Aorta (tissue), 5 donors: ENCODE results near the gene SNRNP25. TPM values are rescaled to one million over a fixed set of nuclear protein-coding genes. Genes with fewer than 3 reads are reported as not detected.

Source experiments
- ATAC-seq: fragments of 200-7000 bp; cut with Tn5 transposase; one replicate; pipeline ENCODE4 v1.9.1; 2022; ENCODE audit warnings: moderate library complexity; ENCODE audit not compliant: low FRiP score
- DNase-seq, 2 donors: peaks; one replicate each; pipeline ENCODE4 v3.0.0-alpha.2; 2020
- H3K27ac ChIP-seq, 2 donors: one replicate each; pipeline ENCODE4 v1.5.1; 2013; ENCODE audit warnings: low read length in 2 of 2, mild to moderate bottlenecking in 2 of 2, moderate library complexity in 2 of 2, control low read depth in 1 of 2, inconsistent platforms in 1 of 2, low read depth in 1 of 2
- H3K27me3 ChIP-seq, 2 donors: one replicate each; pipeline ENCODE4 v1.6.1; 2013; ENCODE audit warnings: control low read depth in 1 of 2, low read length in 1 of 2, mild to moderate bottlenecking in 1 of 2, moderate library complexity in 1 of 2; ENCODE audit not compliant: insufficient read depth in 2 of 2, control insufficient read depth in 1 of 2
- H3K36me3 ChIP-seq, 2 donors: one replicate each; pipeline ENCODE4 v1.6.1; 2013; ENCODE audit warnings: control low read depth in 1 of 2, low read length in 1 of 2, mild to moderate bottlenecking in 1 of 2; ENCODE audit not compliant: insufficient read depth in 2 of 2, control insufficient read depth in 1 of 2
- H3K4me1 ChIP-seq, 2 donors: one replicate each; pipeline ENCODE4 v1.6.1; 2013; ENCODE audit warnings: low read length in 2 of 2, control low read depth in 1 of 2, mild to moderate bottlenecking in 1 of 2, moderate library complexity in 1 of 2; ENCODE audit not compliant: insufficient read depth in 2 of 2, control insufficient read depth in 1 of 2
- H3K4me3 ChIP-seq, 2 donors: one replicate each; pipeline ENCODE4 v1.5.1; 2013; ENCODE audit warnings: low read length in 2 of 2, control low read depth in 1 of 2, mild to moderate bottlenecking in 1 of 2
- H3K9me3 ChIP-seq: one replicate; pipeline ENCODE4 v1.6.1; 2013; ENCODE audit warnings: mild to moderate bottlenecking, low read length; ENCODE audit not compliant: control insufficient read depth
- WGBS, 2 donors: extraction: QIAGEN DNeasy Blood & Tissue Kit; methylation state at CpG; one replicate each; pipeline ENCODE4 v1.1.7; 2013; 5-methylcytosine and 5-hydroxymethylcytosine counted together
- intact Hi-C, 2 donors: fragments of 100-400 bp; cut with DNase I; formaldehyde crosslinking; loops; one replicate each; pipeline versions ENCODE4 v1.14.2 to v1.15.0; 2022
- polyA plus RNA-seq, 2 donors: library from polyadenylated mRNA; stranded (reverse); fragments of 200-250 nt; gene quantifications; one replicate each; pipeline ENCODE4 v1.2.3, GENCODE V29; 2013
- total RNA-seq, 2 donors: library from RNA; stranded (reverse); fragmentation: NEBNext Ultra II Directional; extraction: Animal tissue kit (Norgen Biotek cat#: 25700); gene quantifications; one replicate each; pipeline ENCODE4 v1.2.1, GENCODE V29; 2021
- donor health status: healthy with polysubstance abuse.
- donor health status: Bipolar disorder and iron deficiency.
- donor health status: DM: no; HTN: no; CAD: no.
- donor health status: DM: no; HTN: no; CAD: no.
- donor health status: DM: yes; HTN: yes; CAD: no.

Gene SNRNP25
- total and polyA plus RNA-seq, 4 donors = 10.7 to 32.2 (median 14.8) TPM

DNA sequence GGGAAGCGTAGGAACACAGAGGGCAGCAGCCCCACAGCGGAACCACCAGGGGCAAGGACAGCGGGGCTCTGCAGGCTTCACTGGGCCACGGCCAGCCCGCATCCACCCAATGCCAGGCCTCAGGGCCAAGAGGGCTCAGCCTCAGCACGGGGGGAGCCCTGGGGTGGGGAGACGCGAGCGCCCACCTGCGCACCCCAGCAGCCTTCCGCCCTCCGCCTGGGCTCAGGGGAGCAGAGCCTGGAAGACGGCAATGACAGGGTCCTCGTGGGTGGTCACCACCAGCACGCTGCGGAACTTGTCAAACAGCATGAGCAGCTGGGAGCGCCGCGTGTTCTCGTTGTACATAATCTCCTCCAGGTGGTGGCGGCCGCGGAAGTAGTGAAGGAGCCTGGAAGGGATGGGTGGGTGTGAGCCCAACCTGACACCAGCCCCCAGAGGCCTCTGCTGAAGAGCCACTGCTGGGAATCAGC lies 32.9 kb downstream of the SNRNP25 start:
- Histone ChIP-seq H3K4me1 (no peaks in the 10 kb centered on the region), H3K36me3 (peaks cover 0 to 5% of the 10 kb centered on the region in 2 donors), H3K4me3 (no peak overlapping the region), H3K9me3 (no peaks in the 10 kb centered on the region), H3K27ac (no peak overlapping the region), H3K27me3 (no peaks in the 10 kb centered on the region)
- intact Hi-C loops = no loop called here
- 87 to 88% methylated on average over 17 to 23 of the region's 23 CpGs for WGBS, 2 donors
- no peak for ATAC-seq
- DNase-seq = peak in 1 of 2 donors; percentile 57

GRCh38 chr16:88613-89012 lies 35.0 kb downstream of the SNRNP25 start:
- intact Hi-C loops = no loop called here
- Histone ChIP-seq H3K4me1 (no peaks in the 10 kb centered on the region), H3K36me3 (peaks cover 0 to 5% of the 10 kb centered on the region in 2 donors), H3K27ac (no peak overlapping the region), H3K27me3 (no peaks in the 10 kb centered on the region), H3K9me3 (no peaks in the 10 kb centered on the region), H3K4me3 (no peak overlapping the region)
- WGBS, 2 donors = 94% methylated on average over 14 of the region's 14 CpGs
- ATAC-seq (no peak), DNase-seq (no peak)

DNA sequence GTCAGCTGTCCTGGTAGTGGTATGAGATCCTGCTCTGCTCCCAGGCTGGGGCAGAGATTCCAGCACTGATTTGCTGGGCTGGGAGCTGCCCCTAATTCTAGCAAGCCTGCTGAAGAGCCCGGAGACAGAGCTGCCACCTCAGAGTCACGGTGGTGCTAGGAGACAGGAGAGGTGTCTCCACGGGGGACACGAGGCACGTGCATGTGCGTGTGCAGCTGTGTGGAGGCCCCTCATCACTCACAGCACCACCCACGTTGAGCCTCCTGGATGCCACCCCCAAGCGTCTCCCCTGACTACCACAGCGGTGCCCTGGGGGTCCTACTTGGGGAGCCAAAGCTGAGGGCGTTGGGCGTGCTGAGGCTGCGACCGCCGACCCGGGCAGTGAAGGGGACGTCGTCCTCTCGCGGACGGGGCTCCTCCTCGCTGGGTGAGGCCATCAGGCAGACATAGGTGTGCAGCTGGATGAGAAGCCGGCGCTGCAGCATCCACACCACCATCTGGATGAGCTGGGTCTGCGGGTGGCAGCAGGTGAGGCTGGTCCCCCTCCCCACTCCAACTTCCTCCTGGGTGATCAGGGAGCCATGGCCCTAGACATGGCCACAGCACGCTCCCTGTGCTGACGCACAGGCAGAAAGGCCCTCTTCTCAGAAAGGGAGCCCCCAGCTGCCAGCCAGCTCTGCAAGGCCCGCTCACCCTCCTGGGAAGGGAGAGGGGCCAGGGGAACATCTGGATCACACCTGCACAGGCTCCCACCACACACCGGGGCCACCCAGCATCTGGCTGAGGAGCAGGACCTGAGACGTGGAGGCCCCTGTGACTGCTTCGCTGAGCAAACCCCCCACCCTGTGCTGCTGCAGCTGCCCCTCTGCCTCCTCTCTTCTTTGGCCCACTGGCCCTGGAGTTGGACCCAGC lies 36.0 kb downstream of the SNRNP25 start:
- intact Hi-C loops = no loop called here
- no peaks in the 10 kb centered on the region for H3K9me3 ChIP-seq
- no peaks in the 10 kb centered on the region for H3K27me3 ChIP-seq
- peaks cover 0 to 5% of the 10 kb centered on the region in 2 donors for H3K36me3 ChIP-seq
- no peaks in the 10 kb centered on the region for H3K4me1 ChIP-seq
- no peak for DNase-seq
- ATAC-seq = no peak
- H3K27ac ChIP-seq = no peak overlapping the region
- H3K4me3 ChIP-seq = no peak overlapping the region
- WGBS, 2 donors = 90 to 91% methylated on average over 30 of the region's 30 CpGs

DNA sequence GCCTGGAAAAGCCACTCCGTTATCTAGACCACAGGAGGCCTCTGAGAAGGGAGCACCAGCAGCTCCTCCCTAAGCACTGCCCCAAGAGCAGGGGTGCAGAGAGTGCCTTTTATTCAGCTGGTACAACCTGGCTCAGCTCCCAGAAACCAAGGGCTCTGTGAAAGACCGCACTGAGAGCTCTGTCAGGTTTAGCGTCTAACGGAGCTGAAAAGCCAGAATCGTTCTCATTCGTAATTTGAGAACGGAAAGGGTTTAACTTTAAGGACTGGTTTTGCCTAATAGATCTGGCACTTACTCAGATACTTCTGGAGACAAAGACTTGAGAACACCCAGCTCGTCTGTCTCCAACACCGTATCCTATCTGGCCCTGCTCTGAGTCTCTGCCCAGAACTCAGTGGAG lies 37.9 kb downstream of the SNRNP25 start:
- peaks cover 0 to 2% of the 10 kb centered on the region in 2 donors for H3K36me3 ChIP-seq
- H3K27ac ChIP-seq = no peak overlapping the region
- peak; percentile 12 for ATAC-seq
- DNase-seq = no peak
- 3 to 10% methylated on average over 9 of the region's 9 CpGs for WGBS, 2 donors
- no peak overlapping the region for H3K4me3 ChIP-seq
- no peaks in the 10 kb centered on the region for H3K9me3 ChIP-seq
- H3K4me1 ChIP-seq = no peaks in the 10 kb centered on the region
- intact Hi-C loops = no loop called here
- H3K27me3 ChIP-seq = no peaks in the 10 kb centered on the region

GRCh38 chr16:92431-93339 lies 39.1 kb downstream of the SNRNP25 start:
- H3K4me3 ChIP-seq = no peak overlapping the region
- no peaks in the 10 kb centered on the region for H3K4me1 ChIP-seq
- intact Hi-C loops = no loop called here
- WGBS, 2 donors = 76 to 78% methylated on average over 15 of the region's 15 CpGs
- no peak for ATAC-seq
- DNase-seq = no peak
- peaks cover 0 to 2% of the 10 kb centered on the region in 2 donors for H3K36me3 ChIP-seq
- no peaks in the 10 kb centered on the region for H3K27me3 ChIP-seq
- H3K9me3 ChIP-seq = no peaks in the 10 kb centered on the region
- no peak overlapping the region for H3K27ac ChIP-seq

DNA sequence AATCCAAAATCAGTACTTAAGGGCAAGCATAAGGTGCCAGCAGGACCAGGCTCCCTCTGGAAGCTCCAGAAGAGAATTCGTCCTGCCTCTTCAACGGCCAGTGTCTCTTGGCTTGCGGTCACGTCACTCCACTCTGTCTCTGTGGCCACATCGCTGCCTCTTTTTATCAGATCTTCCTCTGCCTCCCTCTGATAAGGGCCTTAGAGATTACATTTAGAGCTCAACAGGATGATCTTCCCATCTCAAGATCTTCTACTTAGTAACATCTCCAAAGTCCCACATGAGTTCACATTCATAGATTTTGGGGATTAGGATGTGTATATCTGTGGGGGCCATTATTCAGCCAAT lies 41.3 kb downstream of the SNRNP25 start:
- Histone ChIP-seq H3K36me3 (no peaks in the 10 kb centered on the region), H3K4me1 (no peaks in the 10 kb centered on the region), H3K4me3 (no peak overlapping the region), H3K27ac (no peak overlapping the region), H3K9me3 (no peaks in the 10 kb centered on the region), H3K27me3 (no peaks in the 10 kb centered on the region)
- no peak for ATAC-seq
- intact Hi-C loops = no loop called here
- WGBS, 2 donors = 87 to 91% methylated on average over 5 of the region's 5 CpGs
- DNase-seq = no peak

DNA sequence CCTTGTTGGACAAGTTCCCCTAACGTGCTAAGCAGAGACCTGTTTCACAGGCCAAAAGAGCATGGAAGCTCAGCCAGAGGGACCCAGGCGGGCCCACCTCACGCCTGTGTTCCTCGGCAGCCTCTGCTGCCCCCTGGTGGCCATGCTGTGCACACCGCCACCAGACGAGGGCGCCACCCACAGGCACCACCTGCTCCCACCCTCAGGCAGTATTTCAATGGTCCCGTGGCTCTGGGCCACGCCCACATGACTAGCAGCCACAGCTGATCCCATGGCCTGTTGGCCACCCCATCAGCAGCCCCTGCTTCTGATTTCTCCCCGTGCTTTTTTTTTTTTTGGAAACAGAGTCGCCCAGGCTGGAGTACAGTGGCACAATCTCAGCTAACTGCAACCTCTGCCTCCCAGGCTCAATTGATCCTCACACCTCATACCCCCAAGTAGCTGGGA lies 43.3 kb downstream of the SNRNP25 start:
- Histone ChIP-seq H3K4me1 (no peaks in the 10 kb centered on the region), H3K9me3 (no peaks in the 10 kb centered on the region), H3K4me3 (no peak overlapping the region), H3K27ac (no peak overlapping the region), H3K27me3 (no peaks in the 10 kb centered on the region), H3K36me3 (no peaks in the 10 kb centered on the region)
- ATAC-seq (peak; percentile 93), DNase-seq (peak; percentile 95 to 96)
- WGBS, 2 donors = 3 to 6% methylated on average over 11 of the region's 11 CpGs
- intact Hi-C loops = loop anchor here (1.0 kb wide), 1 partner anchor 32 kb away; no protein-coding TSS in a partner anchor

GRCh38 chr16:97822-98221 lies 44.2 kb downstream of the SNRNP25 start:
- Histone ChIP-seq H3K36me3 (no peaks in the 10 kb centered on the region), H3K27me3 (no peaks in the 10 kb centered on the region), H3K4me1 (no peaks in the 10 kb centered on the region), H3K27ac (no peak overlapping the region), H3K9me3 (no peaks in the 10 kb centered on the region), H3K4me3 (no peak overlapping the region)
- DNase-seq (no peak), ATAC-seq (no peak)
- intact Hi-C loops = loop anchor here in 1 of 2 donors (1.0 kb wide), 1 partner anchor 33 kb away; no protein-coding TSS in a partner anchor
- WGBS, 2 donors = 83% methylated on average over 8 of the region's 8 CpGs
